GM10847 (cell line): ENCODE results near the gene FAM20C.

Experiments
- POLR2A ChIP-seq: IDR thresholded peaks from 2 replicates; pipeline ENCODE4 v1.6.1; 2011; ENCODE audit not compliant: insufficient read length; ENCODE audit errors: extremely low read depth

FAM20C gene

DNA sequence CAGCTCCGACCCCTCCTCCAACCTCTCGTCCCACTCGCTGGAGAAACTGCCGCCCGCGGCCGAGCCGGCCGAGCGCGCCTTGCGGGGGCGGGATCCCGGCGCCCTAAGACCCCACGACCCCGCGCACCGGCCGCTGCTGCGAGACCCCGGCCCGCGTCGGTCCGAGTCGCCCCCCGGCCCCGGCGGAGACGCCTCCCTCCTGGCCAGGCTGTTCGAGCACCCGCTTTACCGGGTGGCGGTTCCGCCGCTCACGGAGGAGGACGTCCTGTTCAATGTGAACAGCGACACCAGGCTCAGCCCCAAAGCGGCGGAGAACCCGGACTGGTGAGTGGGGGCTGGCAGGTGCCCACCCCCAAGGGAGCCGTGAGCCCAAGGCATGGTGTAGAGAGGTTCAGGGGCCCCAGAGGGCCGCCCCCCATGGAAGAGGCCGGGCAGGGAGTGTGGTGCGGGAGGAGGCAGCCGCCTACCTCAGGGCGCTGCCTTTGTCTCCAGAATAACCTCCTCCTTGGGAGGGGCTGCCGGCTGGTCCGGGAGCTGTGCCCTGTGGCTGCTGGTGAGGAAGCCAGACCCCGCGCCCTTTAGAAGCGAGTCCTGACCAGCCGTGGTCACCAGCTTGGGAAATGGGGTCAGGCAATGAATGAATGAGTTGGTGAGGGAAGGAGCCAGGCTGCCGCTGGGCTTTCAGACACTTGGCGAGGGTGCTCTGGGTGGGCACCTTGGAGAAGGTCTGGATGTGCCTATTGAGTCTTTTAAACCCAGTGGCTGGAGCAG lies 1.3 kb downstream of the FAM20C start:
- no peak for TF ChIP-seq POLR2A

- TF ChIP-seq POLR2A, result no peak
Observed at GRCh38 chr7:194252-195009, 2.1 kb downstream of the FAM20C start.

DNA sequence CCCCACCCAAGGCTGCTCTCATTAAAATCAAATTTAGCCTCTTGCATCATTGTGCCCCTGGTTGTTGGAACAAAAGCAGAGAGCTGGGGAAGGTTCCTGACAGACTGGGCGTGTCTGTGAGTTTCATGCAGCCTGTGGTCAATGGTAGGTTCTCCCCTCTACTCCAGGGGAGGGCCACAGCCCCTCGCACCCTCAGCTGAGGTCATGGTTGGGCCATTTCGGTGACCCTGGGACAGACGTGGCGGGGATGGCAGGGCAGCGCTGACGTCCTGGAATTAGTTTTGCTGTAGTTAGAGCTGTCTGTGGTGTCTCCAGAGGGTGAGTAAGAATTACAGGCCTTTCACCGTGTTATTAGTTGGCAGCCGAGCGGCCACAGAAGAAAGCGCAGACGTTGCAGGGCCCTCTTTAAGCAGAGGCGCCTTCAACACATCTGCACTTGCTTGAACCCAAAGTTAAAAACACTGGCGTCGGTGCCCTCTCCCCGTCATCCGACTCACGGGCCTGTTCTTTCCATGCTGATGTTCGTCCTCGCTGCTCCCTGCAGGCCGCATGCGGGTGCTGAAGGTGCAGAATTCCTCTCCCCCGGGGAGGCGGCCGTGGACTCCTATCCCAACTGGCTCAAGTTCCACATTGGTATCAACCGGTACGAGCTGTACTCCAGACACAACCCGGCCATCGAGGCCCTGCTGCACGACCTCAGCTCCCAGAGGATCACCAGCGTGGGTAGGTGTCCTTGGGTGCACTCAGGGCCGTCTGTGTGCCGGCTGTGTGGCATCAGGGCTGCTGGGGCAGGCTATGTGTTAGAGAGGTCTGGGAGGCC lies 2.8 kb downstream of the FAM20C start:
- TF ChIP-seq POLR2A, result no peak

- TF ChIP-seq POLR2A, result no peak
Observed at GRCh38 chr7:195830-196128, 3.4 kb downstream of the FAM20C start.

DNA sequence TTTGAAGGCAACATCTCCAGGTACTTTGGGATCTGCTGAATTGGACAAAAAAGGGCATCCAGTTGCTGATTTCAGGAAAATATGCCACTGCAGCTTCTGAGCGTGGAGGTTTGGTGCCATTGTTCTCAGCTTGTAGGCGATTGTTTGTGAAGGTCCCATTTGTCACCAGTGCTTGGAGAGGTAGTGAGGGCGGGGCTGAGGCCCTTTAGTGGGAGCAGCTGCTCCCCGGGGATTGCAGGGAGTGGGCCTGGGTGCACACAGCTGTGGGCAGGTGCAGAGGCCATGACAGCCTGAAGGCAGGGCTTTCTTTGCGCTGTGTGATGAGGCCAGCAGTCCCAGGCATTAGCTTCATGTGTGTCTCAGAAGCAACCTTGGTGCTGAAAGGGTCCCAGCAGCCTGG lies 3.9 kb downstream of the FAM20C start:
- TF ChIP-seq POLR2A, result no peak

DNA sequence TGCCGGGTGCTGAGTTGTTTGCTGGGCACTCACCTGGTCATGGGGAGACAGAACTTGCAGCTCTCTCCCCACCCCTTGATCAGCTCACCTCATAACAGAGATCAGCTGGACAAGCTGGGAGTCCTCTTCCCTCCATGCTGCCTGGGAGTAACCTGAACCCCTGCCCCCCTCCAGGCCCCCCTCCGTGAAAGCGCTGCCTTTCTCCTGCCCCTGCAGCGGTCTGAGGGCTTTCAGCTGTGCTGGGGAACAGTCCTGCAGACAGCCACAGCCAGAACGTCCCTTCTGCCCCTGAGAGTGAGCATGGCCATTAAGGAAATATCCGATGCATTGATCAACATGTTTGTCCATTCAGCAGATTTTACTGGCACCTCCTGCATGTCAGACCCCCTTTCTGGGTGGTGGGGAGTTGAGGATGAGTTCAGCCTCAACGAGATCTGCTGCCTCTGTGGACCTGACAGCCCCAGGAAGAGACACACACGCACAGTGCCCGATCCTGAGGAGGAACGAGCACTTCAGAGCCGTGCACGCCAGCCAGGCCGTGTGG lies 4.5 kb downstream of the FAM20C start:
- no peak for TF ChIP-seq POLR2A

DNA sequence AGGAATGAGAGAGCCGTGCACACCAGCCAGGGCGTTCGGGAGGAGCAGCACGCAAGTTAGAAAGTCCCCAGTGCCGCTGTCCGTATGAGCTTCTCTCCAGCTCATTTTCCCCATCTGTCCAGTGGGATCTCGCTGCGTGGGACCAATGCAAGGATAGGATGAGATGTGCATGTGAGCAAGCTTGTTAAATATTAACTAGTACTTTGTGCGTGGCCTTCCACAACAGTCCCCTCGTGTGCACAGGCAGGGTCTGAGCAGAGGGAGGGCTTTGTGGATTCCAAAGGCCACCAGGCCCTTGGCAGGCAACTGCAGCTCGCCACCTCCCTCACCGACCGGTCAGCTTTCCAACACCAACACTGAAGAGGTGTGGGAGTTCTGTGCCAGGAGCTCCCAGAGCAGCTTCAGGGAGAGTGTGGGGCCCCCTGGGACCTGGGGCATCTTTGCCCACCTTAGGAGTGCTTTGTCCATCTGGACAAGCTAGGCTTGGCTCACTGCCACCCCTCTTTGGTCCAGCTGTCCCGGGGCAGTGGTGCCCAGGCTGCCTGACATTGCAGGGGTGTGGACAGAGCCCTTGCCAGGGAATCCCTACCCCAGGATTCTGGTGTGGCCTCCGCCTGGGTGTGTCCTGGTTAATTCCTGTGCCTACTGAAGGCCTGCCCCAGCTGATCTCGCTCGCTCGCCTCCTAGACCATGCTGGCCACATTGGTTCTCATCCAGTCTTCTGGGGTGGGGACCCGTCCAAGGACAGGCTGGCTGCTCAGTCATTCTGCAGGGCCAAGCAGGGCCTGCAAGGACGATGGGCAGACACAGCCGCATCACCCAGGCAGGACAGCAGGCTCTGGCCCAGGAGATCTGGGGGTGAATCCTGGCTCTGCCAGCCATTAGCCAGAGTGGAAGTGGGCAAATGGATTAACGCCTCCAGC lies 5.3 kb downstream of the FAM20C start:
- TF ChIP-seq POLR2A, result no peak

- no peak for TF ChIP-seq POLR2A
Observed at GRCh38 chr7:199483-200249, 7.3 kb downstream of the FAM20C start.

GRCh38 chr7:200290-200689 lies 7.9 kb downstream of the FAM20C start:
- no peak for TF ChIP-seq POLR2A

DNA sequence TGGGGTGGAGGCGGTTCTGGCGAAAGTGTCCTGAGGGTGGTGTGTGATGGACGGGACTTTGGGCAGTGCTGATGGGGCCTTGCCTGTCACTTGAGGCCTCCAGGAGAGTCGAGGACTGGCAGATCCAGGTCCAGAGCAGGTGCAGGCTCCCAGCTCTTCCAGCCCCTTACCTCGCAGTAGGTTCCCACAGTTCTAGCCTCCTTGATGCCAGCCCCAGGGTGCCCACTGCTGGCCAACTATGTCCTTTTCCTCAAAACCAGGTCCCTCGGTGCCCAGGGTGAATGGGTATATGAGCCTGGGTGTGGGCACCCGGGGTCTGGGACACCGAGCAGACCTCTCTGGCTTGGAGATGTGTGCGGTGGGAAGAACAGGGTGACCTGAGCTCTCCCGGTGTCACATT lies 8.3 kb downstream of the FAM20C start:
- no peak for TF ChIP-seq POLR2A

DNA sequence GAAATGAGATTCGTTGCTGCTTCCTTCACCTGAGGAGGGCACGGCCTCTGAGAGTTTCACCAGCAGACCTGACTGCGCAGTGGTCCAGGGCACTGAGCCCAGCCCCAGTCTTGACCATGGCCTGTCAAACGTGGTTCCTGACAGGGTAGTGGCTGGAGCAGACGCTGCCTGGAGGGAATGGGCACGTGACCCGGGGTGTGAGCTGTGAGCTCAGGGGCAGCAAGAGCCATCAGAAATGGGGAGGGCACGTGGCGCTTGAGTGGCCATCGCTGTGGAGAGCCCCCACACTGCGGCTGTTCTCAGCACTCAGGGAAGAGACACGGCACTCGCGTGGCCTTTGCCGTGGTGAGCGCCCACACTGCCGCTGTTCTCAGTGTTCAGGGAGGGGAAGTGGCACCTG lies 12.0 kb downstream of the FAM20C start:
- no peak for TF ChIP-seq POLR2A

DNA sequence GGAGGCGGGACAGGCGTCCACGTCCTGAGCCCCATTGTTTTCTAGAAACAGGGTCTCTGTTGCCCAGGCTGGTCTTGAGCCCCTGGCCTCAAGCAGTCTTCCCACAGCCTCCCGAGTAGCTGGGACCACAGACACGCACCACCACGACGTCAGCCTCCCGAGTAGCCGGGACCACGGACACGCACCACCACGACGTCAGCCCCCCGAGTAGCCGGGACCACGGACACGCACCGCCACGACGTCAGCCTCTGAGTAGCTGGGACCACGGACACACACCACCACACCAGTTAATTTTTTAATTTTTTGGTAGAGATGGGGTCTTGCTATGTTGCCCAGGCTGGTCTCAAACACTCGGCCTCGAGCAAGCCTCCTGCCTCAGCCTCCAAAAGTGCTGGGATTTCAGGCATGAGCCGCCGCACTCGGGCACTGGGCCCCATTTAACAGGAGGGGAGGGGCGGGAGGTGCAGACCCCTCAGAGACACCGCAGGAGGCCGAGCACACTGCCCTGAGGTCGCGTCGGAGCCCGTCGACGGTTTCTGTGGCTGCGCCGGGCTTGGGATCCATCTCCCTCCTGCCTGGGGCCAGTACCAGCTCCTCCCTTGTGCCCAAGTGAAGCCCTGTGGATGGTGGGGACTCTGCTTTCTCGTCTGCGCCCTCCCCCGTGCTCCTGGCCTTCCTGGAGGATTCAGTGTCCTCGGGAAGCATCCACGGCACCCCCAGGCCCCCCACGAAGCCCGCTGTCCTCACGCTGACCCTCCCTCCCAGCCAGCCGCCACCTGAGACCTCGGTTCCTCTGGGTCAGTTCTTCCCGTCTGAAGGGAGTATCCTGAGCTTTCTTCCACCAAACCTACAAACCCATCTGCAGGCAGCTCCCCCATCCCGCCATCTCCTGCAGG lies 13.0 kb downstream of the FAM20C start:
- no peak for TF ChIP-seq POLR2A
